ENCODE results near the gene PFN3.
"Not testable (repeated sequence)": the region's sequence is repeated elsewhere in the genome, so short reads cannot be mapped to it uniquely, and the experiment has no call there.

GRCh38 chr5:177360740-177361139, 39.7 kb downstream of the PFN3 start:
- TF ChIP-seq CTCF (IDR thresholded peaks at IDR 0.05 in 8 of 11, conservative IDR thresholded peaks at IDR 0.05 in 3 of 11); POLR2AphosphoS5 (IDR thresholded peaks at IDR 0.05): not testable (repeated sequence)

All from spleen (tissue), 7 donors.